ENCODE data around the gene FBL. TPM values are rescaled to one million over a fixed set of nuclear protein-coding genes. Genes with fewer than 3 reads are reported as not detected.

FBL gene
- total RNA-seq, 4 donors from 2014 or later = 184 to 226 (median 193) TPM

DNA sequence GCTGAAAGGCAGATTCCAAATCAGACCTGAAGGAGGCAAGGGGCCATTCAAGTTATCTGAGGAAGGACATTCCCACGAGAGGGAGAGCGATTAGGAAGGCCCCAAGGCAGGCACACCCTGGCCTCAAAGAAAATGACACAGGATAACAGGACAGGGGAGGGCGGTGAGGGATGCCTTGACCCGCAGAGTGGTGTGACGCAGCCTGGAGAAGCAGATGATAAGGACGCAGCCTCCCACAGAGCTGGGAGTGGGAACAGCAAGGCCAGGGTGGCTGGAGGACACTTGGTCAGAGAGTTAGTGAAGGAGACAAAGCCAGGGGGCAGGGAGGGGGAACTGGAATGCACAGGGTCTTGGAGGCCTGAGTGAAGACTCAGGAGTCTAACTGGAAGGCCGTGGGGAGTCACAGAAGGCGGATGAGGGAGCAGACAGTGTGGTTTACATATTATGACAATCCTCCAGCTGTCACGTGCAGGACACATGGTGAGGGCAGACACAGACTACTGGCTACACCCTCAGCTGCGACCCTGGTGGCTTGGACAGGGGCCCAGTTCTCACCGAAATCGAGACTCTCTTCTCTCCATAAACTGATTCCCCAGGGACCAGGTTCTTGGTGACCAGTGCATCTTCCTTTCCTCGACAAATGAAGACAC lies 6.4 kb downstream of the FBL start:
- Histone ChIP-seq H3K27ac (no peak overlapping the region), H3K4me3 (no peak overlapping the region), H3K27me3 (no peaks in the 10 kb centered on the region), H3K4me1 (peaks cover 4 to 61% (median 27%) of the 10 kb centered on the region in 3 donors), H3K36me3 (peaks cover 31 to 57% (median 35%) of the 10 kb centered on the region in 3 donors), H3K9me3 (no peaks in the 10 kb centered on the region)
- TF ChIP-seq, protein P1, sequence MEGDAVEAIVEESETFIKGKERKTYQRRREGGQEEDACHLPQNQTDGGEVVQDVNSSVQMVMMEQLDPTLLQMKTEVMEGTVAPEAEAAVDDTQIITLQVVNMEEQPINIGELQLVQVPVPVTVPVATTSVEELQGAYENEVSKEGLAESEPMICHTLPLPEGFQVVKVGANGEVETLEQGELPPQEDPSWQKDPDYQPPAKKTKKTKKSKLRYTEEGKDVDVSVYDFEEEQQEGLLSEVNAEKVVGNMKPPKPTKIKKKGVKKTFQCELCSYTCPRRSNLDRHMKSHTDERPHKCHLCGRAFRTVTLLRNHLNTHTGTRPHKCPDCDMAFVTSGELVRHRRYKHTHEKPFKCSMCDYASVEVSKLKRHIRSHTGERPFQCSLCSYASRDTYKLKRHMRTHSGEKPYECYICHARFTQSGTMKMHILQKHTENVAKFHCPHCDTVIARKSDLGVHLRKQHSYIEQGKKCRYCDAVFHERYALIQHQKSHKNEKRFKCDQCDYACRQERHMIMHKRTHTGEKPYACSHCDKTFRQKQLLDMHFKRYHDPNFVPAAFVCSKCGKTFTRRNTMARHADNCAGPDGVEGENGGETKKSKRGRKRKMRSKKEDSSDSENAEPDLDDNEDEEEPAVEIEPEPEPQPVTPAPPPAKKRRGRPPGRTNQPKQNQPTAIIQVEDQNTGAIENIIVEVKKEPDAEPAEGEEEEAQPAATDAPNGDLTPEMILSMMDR (IDR thresholded peaks at IDR 0.05) = no peak
- no peak for TF ChIP-seq POLR2A (IDR thresholded peaks at IDR 0.05)
- intact Hi-C loops (cut with DNase I) = loop anchor here (10.0 kb wide), 1 partner anchor 45 kb away; no protein-coding TSS in a partner anchor
- DNase-seq = no peak
- 82 to 83% methylated on average over 13 of the region's 13 CpGs for WGBS, 2 donors

DNA sequence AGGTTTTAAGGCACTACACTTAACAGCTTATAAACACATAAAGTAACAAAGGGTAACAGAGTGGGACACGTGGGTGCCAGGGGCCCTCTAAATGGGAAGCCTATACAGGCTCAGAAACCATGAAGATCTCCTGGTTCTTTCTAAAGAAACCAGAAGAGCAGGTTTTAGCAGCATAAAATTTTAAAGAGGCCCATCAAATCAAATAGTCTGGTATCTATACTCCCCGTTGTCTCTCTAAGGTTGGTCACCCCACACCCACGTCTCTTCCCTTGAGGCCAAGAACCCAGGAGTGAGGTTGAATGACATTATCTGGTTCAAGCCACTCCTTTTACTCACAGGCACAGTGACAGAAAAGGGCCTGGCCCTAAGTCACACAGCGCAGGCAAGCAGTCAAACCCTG lies 7.6 kb downstream of the FBL start:
- H3K27ac ChIP-seq = peak overlapping the region in 2 of 4 donors; percentile 26 to 34
- no peaks in the 10 kb centered on the region for H3K9me3 ChIP-seq
- no peak overlapping the region for H3K4me3 ChIP-seq
- DNase-seq = no peak
- H3K27me3 ChIP-seq = no peaks in the 10 kb centered on the region
- intact Hi-C loops (cut with DNase I) = no loop called here
- H3K4me1 ChIP-seq = peaks cover 9 to 57% (median 20%) of the 10 kb centered on the region in 3 donors
- peaks cover 31 to 63% (median 37%) of the 10 kb centered on the region in 3 donors for H3K36me3 ChIP-seq
- no peak for TF ChIP-seq POLR2A (IDR thresholded peaks at IDR 0.05)
- TF ChIP-seq, protein P1 (IDR thresholded peaks at IDR 0.05) = no peak
- 40 to 52% methylated on average over 2 to 3 of the region's 4 CpGs for WGBS, 2 donors

DNA sequence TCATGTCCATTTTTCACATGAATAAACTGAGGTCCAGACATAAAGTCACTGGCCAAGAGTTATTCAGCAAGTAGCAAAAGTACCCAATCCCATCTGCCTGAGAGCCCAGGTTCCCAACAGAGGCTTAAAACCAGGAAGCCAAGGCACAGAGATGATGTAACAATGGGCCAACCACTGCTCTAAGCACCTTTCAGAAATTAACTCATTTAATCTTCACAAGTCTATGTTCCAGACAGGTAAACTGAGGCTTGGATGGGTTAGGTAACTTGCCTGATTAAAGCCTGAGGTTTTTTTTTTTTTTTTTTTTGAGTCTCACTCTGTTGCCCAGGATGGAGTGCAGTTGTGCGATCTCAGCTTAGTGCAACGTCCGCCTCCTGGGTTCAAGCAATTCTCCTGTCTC lies 8.2 kb downstream of the FBL start:
- H3K27ac ChIP-seq = peak overlapping the region in 2 of 4 donors; percentile 26 to 34

DNA sequence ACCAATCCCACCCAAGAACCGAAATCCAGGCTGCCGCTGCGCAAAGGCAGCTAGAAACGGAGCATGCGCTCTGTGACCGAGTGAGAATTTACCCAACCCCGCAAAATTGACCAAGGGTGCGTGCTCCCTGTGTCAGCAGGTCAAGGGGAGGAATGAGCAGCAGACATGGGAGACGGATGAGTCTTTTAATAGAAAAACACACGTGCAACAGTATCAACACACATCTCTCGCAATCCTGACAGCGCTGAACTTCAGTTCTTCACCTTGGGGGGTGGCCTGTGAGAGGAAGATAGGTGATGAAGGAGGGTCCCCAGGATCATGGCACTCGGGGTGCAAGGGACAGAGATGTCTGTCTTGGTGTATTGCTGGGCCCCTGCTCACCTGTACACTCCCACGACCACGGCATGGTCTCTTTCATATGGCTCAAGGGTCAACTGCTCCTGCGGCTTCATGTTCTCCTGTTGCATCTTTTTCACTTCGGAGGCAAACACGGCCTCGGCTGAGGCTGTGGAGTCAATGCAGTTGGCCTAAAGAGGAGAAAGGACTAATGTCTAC lies 11.8 kb downstream of the FBL start:
- Histone ChIP-seq H3K27ac (peak overlapping the region; percentile 86 to 94 (median 91)), H3K27me3 (no peaks in the 10 kb centered on the region), H3K4me1 (peaks cover 15 to 52% (median 19%) of the 10 kb centered on the region in 3 donors), H3K36me3 (peaks cover 32 to 79% (median 46%) of the 10 kb centered on the region in 3 donors), H3K9me3 (no peaks in the 10 kb centered on the region), H3K4me3 (peak overlapping the region; percentile 84 to 100 (median 95))
- DNase-seq = no peak
- TF ChIP-seq, protein P1 (IDR thresholded peaks at IDR 0.05) = peak in 1 of 6 experiments; percentile 15
- no peak for TF ChIP-seq POLR2A (IDR thresholded peaks at IDR 0.05)
- WGBS, 2 donors = 45 to 47% methylated on average over 17 to 18 of the region's 19 CpGs
- intact Hi-C loops (cut with DNase I) = no loop called here

More for the DNA sequence above, 8.2 kb downstream of the FBL start:
- peaks cover 13 to 55% (median 20%) of the 10 kb centered on the region in 3 donors for H3K4me1 ChIP-seq
- no peaks in the 10 kb centered on the region for H3K9me3 ChIP-seq
- peaks cover 31 to 63% (median 37%) of the 10 kb centered on the region in 3 donors for H3K36me3 ChIP-seq
- no peak for TF ChIP-seq POLR2A (IDR thresholded peaks at IDR 0.05)
- TF ChIP-seq, protein P1 (IDR thresholded peaks at IDR 0.05) = no peak
- intact Hi-C loops (cut with DNase I) = no loop called here
- DNase-seq = no peak
- no peak overlapping the region for H3K4me3 ChIP-seq
- 75 to 94% methylated on average over 2 to 3 of the region's 3 CpGs for WGBS, 2 donors
- H3K27me3 ChIP-seq = no peaks in the 10 kb centered on the region

All from esophagus squamous epithelium (tissue), 5 donors.